ENCODE data around the gene BHLHA9.

GRCh38 chr17:1274245-1274608, 4.0 kb downstream of the BHLHA9 start:
- TF ChIP-seq CTCF (IDR thresholded peaks at IDR 0.05) (no peak), PRDM15 (CRISPR knock-in tag; IDR thresholded peaks at IDR 0.05) (no peak)

Measured in WTC11 (cell line).